K562 (cell line): Measurements from ENCODE around the gene KCNMB3. TPM values are rescaled to one million over a fixed set of nuclear protein-coding genes. Genes with fewer than 3 reads are reported as not detected.
A peak's percentile ranks its signal among the peaks of the same experiment; 100 is the strongest.

Source experiments
- ATF3 ChIP-seq, 2 experiments: fragments of 450-650 bp in 1 of 2; sonication (generic) in 1 of 2; formaldehyde crosslinking in 1 of 2; IDR thresholded peaks in 1 of 2; conservative IDR thresholded peaks in 1 of 2; 2 replicates each; pipeline versions ENCODE4 v1.6.1 to v1.8.1; 2016 to 2023; ENCODE audit warnings: mild to moderate bottlenecking in 2 of 2, moderate library complexity in 2 of 2, inconsistent platforms in 1 of 2, missing genetic modification reagents in 1 of 2
- CBFA2T2 ChIP-seq: fragments of 450-650 bp; conservative IDR thresholded peaks from 2 replicates; pipeline ENCODE4 v1.6.1; 2017; ENCODE audit warnings: mild to moderate bottlenecking
- CBFA2T3 ChIP-seq: fragments of 450-650 bp; IDR thresholded peaks from 2 replicates; pipeline ENCODE4 v1.6.1; 2017
- CBX3 ChIP-seq, 2 experiments: IDR thresholded peaks; 1 replicate in 1 of 2; 2 replicates in 1 of 2; pipeline ENCODE4 v1.6.1; 2012; ENCODE audit warnings: inconsistent platforms in 2 of 2, low read length in 2 of 2, borderline replicate concordance in 1 of 2, control low read depth in 1 of 2
- CC2D1A ChIP-seq: fragments of 450-650 bp; IDR thresholded peaks from 2 replicates; pipeline ENCODE4 v1.6.1; 2017; ENCODE audit warnings: mild to moderate bottlenecking
- CREB1 ChIP-seq, 2 experiments: sonication (generic) in 1 of 2; formaldehyde crosslinking in 1 of 2; IDR thresholded peaks; 2 replicates each; pipeline versions ENCODE4 v1.6.1 to v1.8.0; 2012 to 2022; ENCODE audit warnings: inconsistent platforms in 1 of 2, mild to moderate bottlenecking in 1 of 2, missing genetic modification reagents in 1 of 2, moderate library complexity in 1 of 2
- CREB3 ChIP-seq: fragments of 450-650 bp; conservative IDR thresholded peaks from 2 replicates; pipeline ENCODE4 v1.6.1; 2016; ENCODE audit warnings: missing genetic modification characterization, low read depth, mild to moderate bottlenecking, missing compliant biosample characterization, moderate library complexity
- CSDE1 ChIP-seq, 2 experiments: fragments of 450-650 bp; IDR thresholded peaks; 2 replicates each; pipeline ENCODE4 v1.6.1; 2016; ENCODE audit warnings: mild to moderate bottlenecking in 1 of 2
- GTF2E2 ChIP-seq: fragments of 200-800 bp; sonication (Bioruptor generic); IDR thresholded peaks from 2 replicates; pipeline ENCODE4 v1.6.1; 2016; ENCODE audit warnings: missing genetic modification characterization, missing compliant biosample characterization
- HEY1 ChIP-seq: fragments of 250-450 bp; sonication (Bioruptor Pico); IDR thresholded peaks from 2 replicates; pipeline ENCODE4 v1.5.0; 2020; ENCODE audit warnings: mild to moderate bottlenecking, moderate library complexity, borderline replicate concordance
- HMG20B ChIP-seq: fragments of 250-450 bp; sonication (Bioruptor Pico); IDR thresholded peaks from 2 replicates; pipeline ENCODE4 v1.5.0; 2021; ENCODE audit warnings: mild to moderate bottlenecking
- KLF1 ChIP-seq: fragments of 450-650 bp; IDR thresholded peaks from 2 replicates; pipeline ENCODE4 v1.6.1; 2016; ENCODE audit warnings: missing genetic modification characterization, missing compliant biosample characterization
- NFE2 ChIP-seq: IDR thresholded peaks from 2 replicates; pipeline ENCODE4 v1.6.1; 2014; ENCODE audit warnings: antibody characterized with exemption, low read depth
- NR1H2 ChIP-seq: sonication (generic); formaldehyde crosslinking; IDR thresholded peaks from 2 replicates; pipeline ENCODE4 v1.4.0; 2020; ENCODE audit warnings: mild to moderate bottlenecking, missing genetic modification reagents
- PHF8 ChIP-seq: fragments of 200-600 bp; sonication (generic); IDR thresholded peaks from 2 replicates; pipeline ENCODE4 v1.6.1; 2012; ENCODE audit warnings: mixed run types, mild to moderate bottlenecking, inconsistent platforms, low read length, moderate library complexity, borderline replicate concordance
- PRMT5 ChIP-seq: sonication (generic); formaldehyde crosslinking; IDR thresholded peaks from 2 replicates; pipeline ENCODE4 v1.5.0; 2020; ENCODE audit warnings: missing genetic modification reagents
- RFX5 ChIP-seq: IDR thresholded peaks from 2 replicates; pipeline ENCODE4 v1.6.1; 2011; ENCODE audit warnings: low read depth, mild to moderate bottlenecking, improper control_type of control experiment, low read length
- SP2 ChIP-seq: IDR thresholded peaks from 2 replicates; pipeline ENCODE4 v1.6.1; 2011; ENCODE audit warnings: mild to moderate bottlenecking, low read depth, low read length, moderate library complexity; ENCODE audit not compliant: poor library complexity, severe bottlenecking; ENCODE audit errors: extremely low read depth
- TAF1 ChIP-seq: IDR thresholded peaks from 2 replicates; pipeline ENCODE4 v1.6.1; 2011; ENCODE audit warnings: mild to moderate bottlenecking, low read length, moderate library complexity; ENCODE audit not compliant: insufficient read depth, control insufficient read depth, severe bottlenecking; ENCODE audit errors: extremely low read depth
- ZEB2 ChIP-seq: fragments of 450-650 bp; IDR thresholded peaks from 2 replicates; pipeline ENCODE4 v1.6.1; 2016
- ZNF146 ChIP-seq: IDR thresholded peaks from one replicate; pipeline ENCODE4 v1.6.1; 2018; ENCODE audit warnings: missing compliant biosample characterization; ENCODE audit not compliant: unreplicated experiment
- ZNF24 ChIP-seq: fragments of 450-650 bp; IDR thresholded peaks from 2 replicates; pipeline ENCODE4 v1.6.1; 2016
- ZNF778 ChIP-seq: fragments of 450-650 bp; formaldehyde crosslinking; IDR thresholded peaks from 2 replicates; pipeline ENCODE4 v1.4.0; 2020; ENCODE audit warnings: mild to moderate bottlenecking, moderate library complexity
- polyA plus RNA-seq, 8 experiments: library from polyadenylated mRNA; depleted of rRNA in 4 of 8; stranded (reverse) in 5 of 8; unstranded in 3 of 8; fragments of >200 nt; fragmentation: Nextera tagmentation in 2 of 8; fragmentation: Illumina TruSeq in 1 of 8; extraction: Ambion mirVana in 2 of 8; extraction: Trizol in 1 of 8; gene quantifications; 2 replicates each; pipeline versions ENCODE4 v1.2.1 to v1.2.3, GENCODE V29; 2011 to 2014; ENCODE audit warnings: inconsistent platforms in 1 of 8, missing spikeins in 1 of 8
- total RNA-seq, 7 experiments: library from RNA; depleted of rRNA in 6 of 7; stranded (reverse); fragments of >200 nt in 6 of 7; fragmentation: Illumina TruSeq in 2 of 7; extraction: Trizol in 2 of 7; gene quantifications; 2 replicates each; pipeline versions ENCODE4 v1.2.1 to v1.2.3, GENCODE V29; 2011 to 2021; ENCODE audit warnings: low replicate concordance in 1 of 7
- TF ChIP-seq, protein P1 (sequence below): fragments of 450-650 bp; formaldehyde crosslinking; IDR thresholded peaks from 2 replicates; pipeline ENCODE4 v1.4.0; 2020; ENCODE audit warnings: mild to moderate bottlenecking, moderate library complexity
- TF ChIP-seq, protein P2 (sequence below): sonication (generic); formaldehyde crosslinking; IDR thresholded peaks from 2 replicates; pipeline ENCODE4 v1.8.1; 2023; ENCODE audit warnings: mild to moderate bottlenecking, missing genetic modification reagents

The KCNMB3 gene
- total and polyA plus RNA-seq, 9 of the 15 experiments (the other 6 are each of a cell fraction or from before 2014, with no cell fraction given), result 7.0 to 21.1 (median 14.3) TPM

GRCh38 chr3:179263134-179263533 lies 12.2 kb upstream of the KCNMB3 start (continued):
- TF ChIP-seq PHF8 (no peak), CREB1 (IDR thresholded peaks at IDR 0.05) (no peak), CREB1 (CRISPR knock-in tag; IDR thresholded peaks at IDR 0.05) (no peak), ATF3 (IDR thresholded peaks at IDR 0.05) (peak; percentile 57; the same call in 1 of the 2 replicates), ATF3 (CRISPR knock-in tag; conservative IDR thresholded peaks at IDR 0.05) (no peak), NFE2 (no peak), CSDE1 (IDR thresholded peaks at IDR 0.05) (no peak), HEY1 (CRISPR knock-in tag) (no peak), KLF1 (no peak), CC2D1A (no peak), ZNF24 (no peak), NR1H2 (CRISPR knock-in tag) (no peak), RFX5 (no peak), CBFA2T2 (no peak), SP2 (no peak), CBX3 (IDR thresholded peaks at IDR 0.05; ENCODE audit: borderline replicate concordance in 1 of 2, low read length in 2 of 2) (peak in 1 of 2 experiments; percentile 29; a peak in 1 of 3 replicates), CREB3 (tag) (no peak), ZNF778 (CRISPR knock-in tag) (no peak), ZEB2 (no peak), GTF2E2 (tag) (no peak), HMG20B (no peak), TAF1 (no peak), ZNF146 (CRISPR knock-in tag) (no peak), CBFA2T3 (no peak), PRMT5 (CRISPR knock-in tag) (no peak)
- TF ChIP-seq, protein P1, sequence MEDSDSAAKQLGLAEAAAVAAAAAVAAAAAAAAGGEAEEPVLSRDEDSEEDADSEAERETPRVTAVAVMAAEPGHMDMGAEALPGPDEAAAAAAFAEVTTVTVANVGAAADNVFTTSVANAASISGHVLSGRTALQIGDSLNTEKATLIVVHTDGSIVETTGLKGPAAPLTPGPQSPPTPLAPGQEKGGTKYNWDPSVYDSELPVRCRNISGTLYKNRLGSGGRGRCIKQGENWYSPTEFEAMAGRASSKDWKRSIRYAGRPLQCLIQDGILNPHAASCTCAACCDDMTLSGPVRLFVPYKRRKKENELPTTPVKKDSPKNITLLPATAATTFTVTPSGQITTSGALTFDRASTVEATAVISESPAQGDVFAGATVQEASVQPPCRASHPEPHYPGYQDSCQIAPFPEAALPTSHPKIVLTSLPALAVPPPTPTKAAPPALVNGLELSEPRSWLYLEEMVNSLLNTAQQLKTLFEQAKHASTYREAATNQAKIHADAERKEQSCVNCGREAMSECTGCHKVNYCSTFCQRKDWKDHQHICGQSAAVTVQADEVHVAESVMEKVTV (CRISPR knock-in tag), result no peak
- TF ChIP-seq, protein P2, sequence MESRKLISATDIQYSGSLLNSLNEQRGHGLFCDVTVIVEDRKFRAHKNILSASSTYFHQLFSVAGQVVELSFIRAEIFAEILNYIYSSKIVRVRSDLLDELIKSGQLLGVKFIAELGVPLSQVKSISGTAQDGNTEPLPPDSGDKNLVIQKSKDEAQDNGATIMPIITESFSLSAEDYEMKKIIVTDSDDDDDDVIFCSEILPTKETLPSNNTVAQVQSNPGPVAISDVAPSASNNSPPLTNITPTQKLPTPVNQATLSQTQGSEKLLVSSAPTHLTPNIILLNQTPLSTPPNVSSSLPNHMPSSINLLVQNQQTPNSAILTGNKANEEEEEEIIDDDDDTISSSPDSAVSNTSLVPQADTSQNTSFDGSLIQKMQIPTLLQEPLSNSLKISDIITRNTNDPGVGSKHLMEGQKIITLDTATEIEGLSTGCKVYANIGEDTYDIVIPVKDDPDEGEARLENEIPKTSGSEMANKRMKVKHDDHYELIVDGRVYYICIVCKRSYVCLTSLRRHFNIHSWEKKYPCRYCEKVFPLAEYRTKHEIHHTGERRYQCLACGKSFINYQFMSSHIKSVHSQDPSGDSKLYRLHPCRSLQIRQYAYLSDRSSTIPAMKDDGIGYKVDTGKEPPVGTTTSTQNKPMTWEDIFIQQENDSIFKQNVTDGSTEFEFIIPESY (CRISPR knock-in tag), result peak; percentile 94
